ENCODE data around the gene C1R.

DNA sequence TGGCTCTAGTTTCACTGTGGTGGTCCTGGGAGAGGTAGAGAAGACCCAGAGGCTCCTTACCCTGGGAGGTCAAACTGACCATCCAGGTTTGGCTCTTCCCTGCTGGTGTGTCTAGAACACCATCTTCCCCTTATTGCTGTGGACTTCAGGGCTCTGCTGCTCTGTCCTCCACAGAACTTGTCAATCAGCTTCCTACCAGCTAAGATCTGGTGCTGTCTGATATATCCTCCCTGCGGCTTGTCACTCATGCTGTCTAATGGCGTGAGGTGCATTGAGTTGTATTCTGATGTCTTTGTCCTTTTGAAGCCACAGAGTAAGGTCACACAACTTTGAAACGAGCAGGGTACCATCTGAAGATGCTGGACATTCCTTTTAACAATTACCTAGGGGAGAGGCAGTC is 24.0 kb upstream of the C1R start:
- TF ChIP-seq, protein P1, sequence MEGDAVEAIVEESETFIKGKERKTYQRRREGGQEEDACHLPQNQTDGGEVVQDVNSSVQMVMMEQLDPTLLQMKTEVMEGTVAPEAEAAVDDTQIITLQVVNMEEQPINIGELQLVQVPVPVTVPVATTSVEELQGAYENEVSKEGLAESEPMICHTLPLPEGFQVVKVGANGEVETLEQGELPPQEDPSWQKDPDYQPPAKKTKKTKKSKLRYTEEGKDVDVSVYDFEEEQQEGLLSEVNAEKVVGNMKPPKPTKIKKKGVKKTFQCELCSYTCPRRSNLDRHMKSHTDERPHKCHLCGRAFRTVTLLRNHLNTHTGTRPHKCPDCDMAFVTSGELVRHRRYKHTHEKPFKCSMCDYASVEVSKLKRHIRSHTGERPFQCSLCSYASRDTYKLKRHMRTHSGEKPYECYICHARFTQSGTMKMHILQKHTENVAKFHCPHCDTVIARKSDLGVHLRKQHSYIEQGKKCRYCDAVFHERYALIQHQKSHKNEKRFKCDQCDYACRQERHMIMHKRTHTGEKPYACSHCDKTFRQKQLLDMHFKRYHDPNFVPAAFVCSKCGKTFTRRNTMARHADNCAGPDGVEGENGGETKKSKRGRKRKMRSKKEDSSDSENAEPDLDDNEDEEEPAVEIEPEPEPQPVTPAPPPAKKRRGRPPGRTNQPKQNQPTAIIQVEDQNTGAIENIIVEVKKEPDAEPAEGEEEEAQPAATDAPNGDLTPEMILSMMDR (conservative IDR thresholded peaks at IDR 0.05; ENCODE audit: low read length): no peak
- TF ChIP-seq EZH2phosphoT487 (IDR thresholded peaks at IDR 0.05; ENCODE audit: borderline replicate concordance, low read depth, low read length): no peak
